GM13977 (cell line): ENCODE data around the gene EN2.

Source experiments
- DNase-seq: peaks from one replicate; pipeline ENCODE4 v3.0.0; 2012; ENCODE audit warnings: low spot score
- CTCF ChIP-seq: IDR thresholded peaks from 2 replicates; pipeline ENCODE4 v1.5.1; 2012; ENCODE audit warnings: mild to moderate bottlenecking, control low read depth; ENCODE audit not compliant: insufficient read depth; ENCODE audit errors: extremely low read depth, missing control alignments
- in situ Hi-C: fragments of 300-500 bp; cut with MboI; formaldehyde crosslinking; loops from one replicate; pipeline ENCODE4 v1.12.0; 2022; ENCODE audit warnings: low sequenced_read_pairs, low pct_unique_long_range_greater_than_20kb, mixed read lengths, inconsistent platforms; ENCODE audit not compliant: unreplicated experiment

Gene EN2

GRCh38 chr7:155470686-155471638 lies 13.0 kb downstream of the EN2 start:
- no peak for DNase-seq
- in situ Hi-C loops = loop anchor here (25.0 kb wide), 1 partner anchor 1541 kb away; the partner anchor contains the start of gene MNX1
- TF ChIP-seq CTCF = no peak

GRCh38 chr7:155471718-155472117 lies 13.8 kb downstream of the EN2 start:
- no peak for TF ChIP-seq CTCF
- in situ Hi-C loops = loop anchor here (25.0 kb wide), 1 partner anchor 1541 kb away; the partner anchor contains the start of gene MNX1
- DNase-seq = no peak

GRCh38 chr7:155477476-155477875 lies 19.5 kb downstream of the EN2 start:
- peak; percentile 38 for DNase-seq
- in situ Hi-C loops = no loop called here
- TF ChIP-seq CTCF = no peak

GRCh38 chr7:155481764-155482163 lies 23.8 kb downstream of the EN2 start:
- DNase-seq = no peak
- no peak for TF ChIP-seq CTCF
- in situ Hi-C loops = no loop called here

GRCh38 chr7:155482511-155483183 lies 24.7 kb downstream of the EN2 start:
- in situ Hi-C loops = no loop called here
- DNase-seq = no peak
- TF ChIP-seq CTCF = no peak

GRCh38 chr7:155483245-155483644 lies 25.3 kb downstream of the EN2 start:
- DNase-seq = no peak
- TF ChIP-seq CTCF = no peak
- in situ Hi-C loops = no loop called here
